ENCODE results near the gene NGB. TPM values are rescaled to one million over a fixed set of nuclear protein-coding genes. Genes with fewer than 3 reads are reported as not detected.

Gene NGB
- total RNA-seq, 2 experiments from 2014 or later: not detected

DNA sequence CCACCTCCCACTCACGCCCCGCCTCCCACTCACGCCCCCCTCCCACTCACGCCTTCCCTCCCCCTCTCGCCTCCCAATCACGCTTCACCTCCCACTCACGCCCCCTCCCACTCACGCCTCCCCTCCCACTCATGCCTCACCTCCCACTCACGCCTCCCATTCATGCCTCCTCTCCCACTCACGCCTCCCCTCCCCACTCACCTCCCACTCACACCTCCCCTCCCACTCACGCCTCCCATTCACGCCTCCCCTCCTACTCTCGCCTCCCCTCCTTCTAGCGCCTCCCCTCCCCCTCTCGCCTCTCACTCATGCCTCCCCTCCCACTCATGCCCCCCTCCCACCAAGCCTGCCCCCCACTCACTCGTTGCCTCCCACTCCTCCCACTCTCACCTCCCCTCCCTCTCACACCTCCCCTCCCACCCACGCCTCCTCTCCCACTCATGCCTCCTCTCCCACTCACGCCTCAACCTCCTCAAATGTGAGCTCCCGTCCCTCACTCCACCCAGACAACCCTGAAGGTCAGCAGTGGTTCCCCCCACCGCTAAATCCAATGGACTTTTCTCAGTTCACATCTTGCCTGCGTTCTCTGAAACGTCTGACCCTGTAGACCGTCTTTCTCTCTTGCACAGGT is 49.6 kb downstream of the NGB start:
- no peak overlapping the region for H3K4me3 Mint-ChIP-seq
- CTCF ChIA-PET: no interaction called here
- H3K27me3 Mint-ChIP-seq (ENCODE audit: low read depth): peaks cover 2% of the 10 kb centered on the region
- intact Hi-C loops (cut with micrococcal nuclease): no loop called here
- DNase-seq: no peak
- H3K27ac Mint-ChIP-seq: no peak overlapping the region
- no peaks in the 10 kb centered on the region for H3K4me1 Mint-ChIP-seq (ENCODE audit: low read depth)
- no peaks in the 10 kb centered on the region for H3K9me3 Mint-ChIP-seq
- no peaks in the 10 kb centered on the region for H3K36me3 Mint-ChIP-seq (ENCODE audit: low read depth)

DNA sequence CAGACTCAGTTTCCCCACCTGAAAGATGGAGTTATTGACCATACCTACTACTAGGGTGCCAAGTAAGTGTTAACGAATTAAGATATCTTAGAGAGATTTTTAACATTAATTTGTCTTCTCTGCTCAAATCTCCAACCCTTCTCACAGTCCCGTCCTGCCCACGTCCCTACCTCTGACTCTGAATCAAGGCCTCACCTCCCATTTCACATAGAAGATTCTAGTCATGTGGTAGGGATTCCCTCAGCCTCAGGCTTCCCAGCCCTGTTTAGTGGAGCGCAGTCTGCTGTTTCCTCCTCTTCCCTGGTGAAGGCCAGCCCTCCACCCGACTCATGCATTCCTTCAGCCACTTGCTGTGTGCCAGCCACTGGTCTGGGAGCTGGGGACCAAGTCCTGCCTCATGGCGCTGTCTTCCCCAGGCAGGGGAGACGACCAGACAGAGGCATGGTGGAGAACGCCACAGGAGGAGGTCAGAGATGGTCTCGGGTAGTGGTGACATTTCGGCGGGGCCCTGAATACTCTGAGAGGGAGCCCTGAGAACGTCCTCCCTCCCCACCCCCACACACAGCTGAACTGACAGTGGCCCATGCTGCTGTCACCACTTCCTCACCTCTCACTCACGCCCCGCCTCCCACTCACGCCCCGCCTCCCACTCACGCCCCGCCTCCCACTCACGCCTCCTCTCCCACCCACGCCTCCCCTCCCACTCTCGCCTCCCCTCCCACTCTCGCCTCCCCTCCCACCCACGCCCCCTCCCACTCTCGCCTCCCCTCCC is 50.6 kb downstream of the NGB start:
- no peaks in the 10 kb centered on the region for H3K36me3 Mint-ChIP-seq (ENCODE audit: low read depth)
- no peak overlapping the region for H3K27ac Mint-ChIP-seq
- H3K9me3 Mint-ChIP-seq: no peaks in the 10 kb centered on the region
- intact Hi-C loops (cut with micrococcal nuclease): no loop called here
- peaks cover 2% of the 10 kb centered on the region for H3K27me3 Mint-ChIP-seq (ENCODE audit: low read depth)
- no peaks in the 10 kb centered on the region for H3K4me1 Mint-ChIP-seq (ENCODE audit: low read depth)
- CTCF ChIA-PET: no interaction called here
- DNase-seq: no peak
- H3K4me3 Mint-ChIP-seq: no peak overlapping the region

- Mint-ChIP-seq H3K4me3 (no peak overlapping the region), H3K36me3 (ENCODE audit: low read depth) (no peaks in the 10 kb centered on the region), H3K27ac (no peak overlapping the region), H3K4me1 (ENCODE audit: low read depth) (no peaks in the 10 kb centered on the region), H3K27me3 (ENCODE audit: low read depth) (peaks cover 8% of the 10 kb centered on the region), H3K9me3 (no peaks in the 10 kb centered on the region)
- no peak for DNase-seq
- intact Hi-C loops (cut with micrococcal nuclease): no loop called here
- CTCF ChIA-PET: no interaction called here
Observed at GRCh38 chr14:77219591-77219990, 51.4 kb downstream of the NGB start.

- CTCF ChIA-PET: interaction anchor here (0.6 to 1.4 kb wide), 2 partner anchors 15 to 78 kb away, joined by 3 to 4 read pairs; no protein-coding TSS in a partner anchor
- Mint-ChIP-seq H3K9me3 (no peaks in the 10 kb centered on the region), H3K4me1 (ENCODE audit: low read depth) (no peaks in the 10 kb centered on the region), H3K4me3 (no peak overlapping the region), H3K36me3 (ENCODE audit: low read depth) (no peaks in the 10 kb centered on the region), H3K27me3 (ENCODE audit: low read depth) (peaks cover 11% of the 10 kb centered on the region), H3K27ac (no peak overlapping the region)
- no peak for DNase-seq
- intact Hi-C loops (cut with micrococcal nuclease): no loop called here
Observed at GRCh38 chr14:77217551-77217950, 53.5 kb downstream of the NGB start.

Small RNA genes lying within 50 kb of the gene (microRNA-seq; reads per million reads assigned to microRNA genes)
- not detected for gene MIR1260A (ENCODE audit: borderline microRNAs expressed, borderline replicate concordance)

Other genes with a start within 250 kb of the NGB start
- 10 to 100 TPM; 34.8 to 35.2 TPM for gene IRF2BPL, start 242.5 kb downstream of the NGB start, total RNA-seq
- 1 to 10 TPM; 5.6 to 6.1 TPM for gene CIPC, start 172.9 kb downstream of the NGB start, total RNA-seq
- not detected for gene ZDHHC22, start 129.4 kb downstream of the NGB start, total RNA-seq
- gene TMEM63C, start 89.4 kb downstream of the NGB start, total RNA-seq: under 1 TPM; 0.31 to 0.72 TPM
- gene POMT2, start 49.7 kb upstream of the NGB start, total RNA-seq: 10 to 100 TPM; 11.3 to 14.5 TPM
- 10 to 100 TPM; 26.9 TPM for gene GSTZ1, start 49.8 kb upstream of the NGB start, total RNA-seq
- gene TMED8, start 105.9 kb upstream of the NGB start, total RNA-seq: 10 to 100 TPM; 21.5 to 21.7 TPM
- gene SAMD15, start 106.2 kb upstream of the NGB start, total RNA-seq: under 1 TPM in 1 of 2 experiments, not detected in 1; 0.10 TPM
- under 1 TPM; 0.30 to 0.38 TPM for gene NOXRED1, start 152.3 kb upstream of the NGB start, total RNA-seq
- 10 to 100 TPM; 12.3 to 13.3 TPM for gene VIPAS39, start 186.4 kb upstream of the NGB start, total RNA-seq
- gene AHSA1, start 186.9 kb upstream of the NGB start, total RNA-seq: 100 to 1,000 TPM; 230 to 246 TPM
- not detected for gene ISM2, start 227.6 kb upstream of the NGB start, total RNA-seq